GM21381 (cell line): ENCODE results near the gene PRR7.
A peak's percentile ranks its signal among the peaks of the same experiment; 100 is the strongest.

Experiments used
- ATAC-seq: cut with Tn5 transposase; IDR thresholded peaks from one replicate; pipeline ENCODE4 v1.9.1; 2021; ENCODE audit warnings: mild to moderate bottlenecking, moderate library complexity; ENCODE audit not compliant: unreplicated experiment

PRR7 gene

GRCh38 chr5:177496727-177497291 lies 50.2 kb downstream of the PRR7 start:
- no peak for ATAC-seq

- peak; percentile 71 for ATAC-seq
Observed at GRCh38 chr5:177497292-177498012, 50.8 kb downstream of the PRR7 start, which contains the start of gene PDLIM7. PDLIM7 (minus strand) TSS chr5:177497604; CDS start chr5:177496512, 1,092 bp downstream.

GRCh38 chr5:177498013-177498787 lies 51.6 kb downstream of the PRR7 start:
- ATAC-seq, result no peak

- no peak for ATAC-seq
Observed at GRCh38 chr5:177499842-177500241, 53.2 kb downstream of the PRR7 start.

- no peak for ATAC-seq
Observed at GRCh38 chr5:177500685-177501522, 54.3 kb downstream of the PRR7 start.

GRCh38 chr5:177501874-177502678 lies 55.5 kb downstream of the PRR7 start:
- ATAC-seq, result no peak

- ATAC-seq, result no peak
Observed at GRCh38 chr5:177502886-177503285, 56.3 kb downstream of the PRR7 start.

GRCh38 chr5:177503351-177504085 lies 56.9 kb downstream of the PRR7 start:
- no peak for ATAC-seq

- no peak for ATAC-seq
Observed at GRCh38 chr5:177504086-177505056, 57.8 kb downstream of the PRR7 start.

GRCh38 chr5:177505075-177505474 lies 58.5 kb downstream of the PRR7 start:
- ATAC-seq, result no peak
